ENCODE measurements around the gene RASA3. TPM values are rescaled to one million over a fixed set of nuclear protein-coding genes. Genes with fewer than 3 reads are reported as not detected.

RASA3 gene
- total RNA-seq, 1 donor from 2014 or later = 29.9 TPM

DNA sequence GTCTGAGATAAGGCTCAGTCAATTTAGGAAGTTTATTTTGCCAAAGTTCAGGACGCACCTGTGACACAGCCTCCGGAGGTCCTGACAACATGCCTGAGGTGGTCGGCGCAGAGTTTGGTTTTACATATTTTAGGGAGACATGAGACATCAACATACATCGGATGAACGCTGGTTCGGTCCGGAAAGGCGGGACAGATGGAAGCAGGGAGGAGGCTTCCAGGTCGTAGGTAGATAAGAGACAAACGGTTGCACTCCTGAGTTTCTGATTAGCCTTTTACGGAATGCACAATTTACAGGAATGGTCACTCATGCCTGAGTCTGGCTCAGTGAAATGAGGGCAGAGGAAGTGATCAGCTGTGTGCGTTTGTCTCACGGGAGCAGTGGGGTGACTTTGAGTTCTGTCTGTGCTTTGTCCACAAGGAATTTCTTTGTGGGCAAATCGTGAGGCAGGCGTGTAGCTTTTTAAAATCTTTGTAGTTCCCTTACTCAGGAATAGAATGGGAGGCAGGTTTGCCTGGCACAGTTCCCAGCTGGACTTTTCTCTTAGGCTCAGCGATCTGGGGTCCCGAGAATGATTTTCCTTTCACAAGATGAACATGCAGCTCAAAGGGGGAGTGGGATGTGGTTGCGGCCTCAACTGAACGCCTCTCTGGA is 194.8 kb downstream of the RASA3 start:
- TF ChIP-seq, protein P1, sequence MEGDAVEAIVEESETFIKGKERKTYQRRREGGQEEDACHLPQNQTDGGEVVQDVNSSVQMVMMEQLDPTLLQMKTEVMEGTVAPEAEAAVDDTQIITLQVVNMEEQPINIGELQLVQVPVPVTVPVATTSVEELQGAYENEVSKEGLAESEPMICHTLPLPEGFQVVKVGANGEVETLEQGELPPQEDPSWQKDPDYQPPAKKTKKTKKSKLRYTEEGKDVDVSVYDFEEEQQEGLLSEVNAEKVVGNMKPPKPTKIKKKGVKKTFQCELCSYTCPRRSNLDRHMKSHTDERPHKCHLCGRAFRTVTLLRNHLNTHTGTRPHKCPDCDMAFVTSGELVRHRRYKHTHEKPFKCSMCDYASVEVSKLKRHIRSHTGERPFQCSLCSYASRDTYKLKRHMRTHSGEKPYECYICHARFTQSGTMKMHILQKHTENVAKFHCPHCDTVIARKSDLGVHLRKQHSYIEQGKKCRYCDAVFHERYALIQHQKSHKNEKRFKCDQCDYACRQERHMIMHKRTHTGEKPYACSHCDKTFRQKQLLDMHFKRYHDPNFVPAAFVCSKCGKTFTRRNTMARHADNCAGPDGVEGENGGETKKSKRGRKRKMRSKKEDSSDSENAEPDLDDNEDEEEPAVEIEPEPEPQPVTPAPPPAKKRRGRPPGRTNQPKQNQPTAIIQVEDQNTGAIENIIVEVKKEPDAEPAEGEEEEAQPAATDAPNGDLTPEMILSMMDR (IDR thresholded peaks at IDR 0.05) = no peak
- DNase-seq (ENCODE audit: low spot score) = peak; percentile 46
- Mint-ChIP-seq H3K9me3 (ENCODE audit: low read depth) (peaks cover 3% of the 10 kb centered on the region), H3K36me3 (ENCODE audit: low read depth) (no peaks in the 10 kb centered on the region), H3K4me3 (ENCODE audit: unreplicated experiment) (no peak overlapping the region), H3K27ac (ENCODE audit: unreplicated experiment) (no peak overlapping the region), H3K27me3 (ENCODE audit: low read depth) (no peaks in the 10 kb centered on the region), H3K4me1 (ENCODE audit: low read depth) (peaks cover 16% of the 10 kb centered on the region)

DNA sequence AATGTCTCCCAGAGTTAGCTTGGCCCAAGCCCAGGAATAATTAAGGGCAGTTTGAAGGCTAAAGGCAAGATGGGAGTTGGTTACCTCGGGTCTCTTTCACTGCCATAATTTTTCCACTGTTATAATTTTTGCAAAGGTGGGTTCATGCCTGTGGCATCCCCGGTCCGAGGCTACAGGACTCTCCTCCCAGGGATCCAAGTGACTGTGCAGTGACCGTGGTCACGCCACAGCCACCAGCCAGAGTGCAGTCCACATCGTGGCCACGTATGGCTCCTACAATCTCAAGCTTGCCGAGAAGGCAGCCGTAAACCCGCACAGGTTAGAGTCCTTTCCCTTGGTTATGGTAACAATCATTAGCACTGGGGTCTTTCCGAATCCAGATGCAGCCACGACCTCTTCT is 195.3 kb downstream of the RASA3 start:
- no peaks in the 10 kb centered on the region for H3K36me3 Mint-ChIP-seq (ENCODE audit: low read depth)
- H3K9me3 Mint-ChIP-seq (ENCODE audit: low read depth) = peaks cover 3% of the 10 kb centered on the region
- TF ChIP-seq, protein P1 (IDR thresholded peaks at IDR 0.05) = no peak
- peaks cover 16% of the 10 kb centered on the region for H3K4me1 Mint-ChIP-seq (ENCODE audit: low read depth)
- peak; percentile 52 for DNase-seq (ENCODE audit: low spot score)
- no peaks in the 10 kb centered on the region for H3K27me3 Mint-ChIP-seq (ENCODE audit: low read depth)
- no peak overlapping the region for H3K27ac Mint-ChIP-seq (ENCODE audit: unreplicated experiment)
- H3K4me3 Mint-ChIP-seq (ENCODE audit: unreplicated experiment) = no peak overlapping the region

DNA sequence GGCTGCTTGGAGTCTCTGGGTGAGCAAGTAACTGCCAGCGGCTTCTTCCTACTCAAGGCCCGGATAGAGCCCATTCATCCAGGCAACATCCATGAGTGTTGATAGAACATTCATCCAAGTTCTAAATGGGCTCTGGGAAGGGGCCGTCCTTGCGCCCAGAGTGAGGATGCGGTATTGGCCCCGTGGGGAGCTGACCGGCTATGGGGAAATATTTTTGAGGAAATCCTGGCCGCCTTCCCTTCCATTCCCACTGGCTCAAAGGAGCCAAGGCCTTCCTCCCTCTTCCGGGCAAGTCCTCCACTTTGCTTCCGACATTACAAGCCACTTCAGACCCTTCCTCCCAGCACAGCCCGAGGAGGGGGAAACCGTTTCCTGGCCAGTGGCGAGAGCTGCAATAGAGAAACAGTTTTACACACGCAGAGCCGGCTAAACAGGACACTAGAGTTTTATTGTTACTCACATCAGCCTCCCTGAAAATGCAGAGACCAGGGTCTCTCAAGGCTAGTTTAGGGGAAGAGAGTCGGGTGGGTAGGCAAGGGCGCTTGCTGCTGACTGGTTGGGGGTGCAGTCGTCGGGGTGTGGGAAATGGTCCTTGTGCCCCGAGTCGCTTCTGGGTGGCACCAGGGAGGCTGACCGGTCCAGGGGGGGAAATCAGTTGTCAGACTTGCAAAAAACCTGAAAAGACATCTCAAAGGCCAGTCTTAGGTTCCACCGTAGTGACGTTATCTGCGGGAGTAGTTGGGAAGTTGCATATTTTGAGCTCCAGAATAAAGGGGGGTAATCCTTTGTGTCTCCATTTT is 196.1 kb downstream of the RASA3 start:
- peak; percentile 35 for DNase-seq (ENCODE audit: low spot score)
- Mint-ChIP-seq H3K4me1 (ENCODE audit: low read depth) (peaks cover 16% of the 10 kb centered on the region), H3K27me3 (ENCODE audit: low read depth) (no peaks in the 10 kb centered on the region), H3K4me3 (ENCODE audit: unreplicated experiment) (no peak overlapping the region), H3K36me3 (ENCODE audit: low read depth) (no peaks in the 10 kb centered on the region), H3K9me3 (ENCODE audit: low read depth) (peaks cover 3% of the 10 kb centered on the region), H3K27ac (ENCODE audit: unreplicated experiment) (no peak overlapping the region)
- TF ChIP-seq, protein P1 (IDR thresholded peaks at IDR 0.05) = no peak

DNA sequence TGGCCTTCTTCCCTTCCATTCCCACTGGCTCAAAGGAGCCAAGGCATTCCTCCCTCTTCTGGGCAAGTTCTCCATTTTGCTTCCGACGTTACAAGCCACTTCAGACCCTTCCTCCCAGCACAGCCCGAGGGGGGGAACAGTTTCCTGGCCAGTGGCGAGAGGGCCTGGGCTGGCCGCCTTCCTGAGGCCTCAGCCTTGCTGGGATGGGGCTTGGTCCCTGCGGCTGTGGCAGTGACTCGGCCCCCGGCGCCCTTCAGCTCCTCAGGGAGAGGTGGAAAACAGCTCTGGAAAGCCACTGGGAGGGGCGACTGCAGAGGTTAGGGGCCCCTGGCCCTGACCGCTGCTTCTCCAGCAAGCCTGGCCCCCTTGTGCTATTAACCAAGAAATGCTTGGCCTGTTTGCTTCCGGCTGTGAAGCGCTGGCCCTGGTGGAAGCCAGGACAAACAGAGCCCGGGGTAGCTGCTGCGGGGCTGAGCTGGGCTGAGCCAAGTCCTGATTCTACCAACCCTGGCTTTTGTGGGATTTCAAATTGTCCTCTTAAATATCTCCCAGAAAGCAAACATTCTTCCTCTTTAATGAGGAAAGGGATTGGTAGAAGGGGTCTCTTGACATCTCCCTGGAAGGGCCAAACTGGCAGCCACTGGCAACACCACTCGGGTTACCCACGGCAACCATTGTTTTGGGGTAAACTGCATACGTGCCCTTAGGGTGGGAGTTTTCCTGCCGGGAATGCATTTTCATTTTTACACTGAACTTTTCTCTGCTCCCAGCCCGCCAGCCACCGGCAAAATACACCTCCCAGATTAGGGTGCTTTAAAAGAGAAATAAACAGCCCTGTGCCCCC is 197.2 kb downstream of the RASA3 start:
- H3K27ac Mint-ChIP-seq (ENCODE audit: unreplicated experiment) = no peak overlapping the region
- H3K27me3 Mint-ChIP-seq (ENCODE audit: low read depth) = no peaks in the 10 kb centered on the region
- DNase-seq (ENCODE audit: low spot score) = peak; percentile 61
- TF ChIP-seq, protein P1 (IDR thresholded peaks at IDR 0.05) = no peak
- peaks cover 3% of the 10 kb centered on the region for H3K9me3 Mint-ChIP-seq (ENCODE audit: low read depth)
- no peaks in the 10 kb centered on the region for H3K36me3 Mint-ChIP-seq (ENCODE audit: low read depth)
- no peak overlapping the region for H3K4me3 Mint-ChIP-seq (ENCODE audit: unreplicated experiment)
- peaks cover 16% of the 10 kb centered on the region for H3K4me1 Mint-ChIP-seq (ENCODE audit: low read depth)

DNA sequence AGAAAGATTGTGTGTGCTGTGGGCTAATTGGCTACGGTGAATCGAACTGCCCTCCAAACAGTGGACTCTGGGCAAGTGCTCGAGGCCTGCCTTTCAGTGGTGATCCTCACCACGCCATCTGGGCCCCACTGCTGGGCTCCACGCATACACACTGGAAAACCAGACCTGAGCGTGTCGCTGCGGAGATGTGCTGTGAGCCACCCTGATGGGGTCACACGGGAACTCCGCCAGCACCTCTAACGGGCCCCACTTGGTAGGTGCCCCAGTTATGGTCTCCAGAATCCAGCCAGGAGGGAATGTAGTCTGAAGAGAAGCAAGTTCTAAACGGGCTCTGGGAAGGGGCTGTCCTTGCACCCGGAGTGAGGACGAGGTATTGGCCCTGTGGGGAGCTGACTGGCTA is 197.8 kb downstream of the RASA3 start:
- Mint-ChIP-seq H3K9me3 (ENCODE audit: low read depth) (peaks cover 3% of the 10 kb centered on the region), H3K27me3 (ENCODE audit: low read depth) (no peaks in the 10 kb centered on the region), H3K4me1 (ENCODE audit: low read depth) (peaks cover 16% of the 10 kb centered on the region), H3K27ac (ENCODE audit: unreplicated experiment) (no peak overlapping the region), H3K36me3 (ENCODE audit: low read depth) (no peaks in the 10 kb centered on the region), H3K4me3 (ENCODE audit: unreplicated experiment) (no peak overlapping the region)
- DNase-seq (ENCODE audit: low spot score) = peak; percentile 73
- TF ChIP-seq, protein P1 (IDR thresholded peaks at IDR 0.05) = no peak

Data from chondrocyte (in vitro differentiated cells).